Right renal pelvis (tissue), 4 donors: Measurements from ENCODE around the gene TRIM14. TPM values are rescaled to one million over a fixed set of nuclear protein-coding genes. Genes with fewer than 3 reads are reported as not detected.

ENCODE experiments used
- DNase-seq, 4 donors: peaks; one replicate each; pipeline ENCODE4 v3.0.0-alpha.2; 2013; ENCODE audit warnings: low read depth in 4 of 4, low spot score in 3 of 4, missing footprints in 1 of 4
- polyA plus RNA-seq, 4 donors: library from polyadenylated mRNA; unstranded; fragments of 120-200 nt; gene quantifications; one replicate each; pipeline ENCODE4 v1.2.1, GENCODE V29; 2013; ENCODE audit not compliant: insufficient read length in 4 of 4

TRIM14 gene
- polyA plus RNA-seq, 4 donors: 4.8 to 6.5 (median 5.2) TPM

- DNase-seq: peak; percentile 75 to 82 (median 77)
These were observed 62.5 kb downstream of the TRIM14 start, which contains the start of gene NANS for GRCh38 chr9:98056269-98057137. Gene NANS, plus strand, starts transcription at chr9:98056732. Its CDS starts 77 bp downstream, at chr9:98056809.

GRCh38 chr9:98054376-98054951 lies 64.6 kb downstream of the TRIM14 start:
- no peak for DNase-seq

- no peak for DNase-seq
These were observed 68.7 kb downstream of the TRIM14 start for GRCh38 chr9:98050351-98050750.

GRCh38 chr9:98049288-98050072 lies 69.5 kb downstream of the TRIM14 start:
- no peak for DNase-seq

- no peak for DNase-seq
These were observed 72.0 kb downstream of the TRIM14 start for GRCh38 chr9:98047002-98047401.

- no peak for DNase-seq
These were observed 72.9 kb downstream of the TRIM14 start for GRCh38 chr9:98046180-98046543.

- DNase-seq: no peak
These were observed 73.5 kb downstream of the TRIM14 start for GRCh38 chr9:98045234-98046179.

- no peak for DNase-seq
These were observed 75.1 kb downstream of the TRIM14 start for GRCh38 chr9:98043915-98044314.

GRCh38 chr9:98040212-98040611 lies 78.8 kb downstream of the TRIM14 start:
- DNase-seq: no peak

- DNase-seq: no peak
These were observed 79.4 kb downstream of the TRIM14 start for GRCh38 chr9:98039607-98040017.

GRCh38 chr9:98038958-98039357 lies 80.1 kb downstream of the TRIM14 start:
- DNase-seq: no peak

- DNase-seq: no peak
These were observed 81.7 kb downstream of the TRIM14 start for GRCh38 chr9:98037357-98037756.

- peak; percentile 40 to 69 (median 58) for DNase-seq
These were observed 84.2 kb downstream of the TRIM14 start for GRCh38 chr9:98034593-98035546.

GRCh38 chr9:98031935-98032334 lies 87.1 kb downstream of the TRIM14 start:
- no peak for DNase-seq

GRCh38 chr9:98031169-98031568 lies 87.9 kb downstream of the TRIM14 start:
- no peak for DNase-seq

- DNase-seq: no peak
These were observed 94.3 kb downstream of the TRIM14 start for GRCh38 chr9:98024702-98025101.

GRCh38 chr9:98022447-98022846 lies 96.6 kb downstream of the TRIM14 start:
- no peak for DNase-seq

GRCh38 chr9:98021306-98022040 lies 97.5 kb downstream of the TRIM14 start:
- DNase-seq: no peak
